GM18511 (cell line): Measurements from ENCODE around the gene NUCB1.
"Not testable (repeated sequence)": the region's sequence is repeated elsewhere in the genome, so short reads cannot be mapped to it uniquely, and the experiment has no call there.

ENCODE experiments used
- ATAC-seq: cut with Tn5 transposase; IDR thresholded peaks from one replicate; pipeline ENCODE4 v1.9.1; 2021; ENCODE audit warnings: mild to moderate bottlenecking, moderate library complexity; ENCODE audit not compliant: unreplicated experiment

NUCB1 gene

GRCh38 chr19:48874303-48875135 lies 25.6 kb upstream of the NUCB1 start:
- ATAC-seq: no peak

GRCh38 chr19:48876043-48876981 lies 23.8 kb upstream of the NUCB1 start:
- ATAC-seq: not testable (repeated sequence)

- no peak for ATAC-seq
Measured at GRCh38 chr19:48877855-48878195, 22.3 kb upstream of the NUCB1 start.

GRCh38 chr19:48878196-48879024 lies 21.7 kb upstream of the NUCB1 start:
- ATAC-seq: no peak

GRCh38 chr19:48879025-48879637 lies 21.0 kb upstream of the NUCB1 start:
- ATAC-seq: no peak

GRCh38 chr19:48879696-48880095 lies 20.4 kb upstream of the NUCB1 start:
- ATAC-seq: not testable (repeated sequence)

- no peak for ATAC-seq
Measured at GRCh38 chr19:48881741-48882657, 18.1 kb upstream of the NUCB1 start.

- no peak for ATAC-seq
Measured at GRCh38 chr19:48883726-48884125, 16.4 kb upstream of the NUCB1 start.

GRCh38 chr19:48887861-48888612 lies 12.1 kb upstream of the NUCB1 start:
- no peak for ATAC-seq

- ATAC-seq: not testable (repeated sequence)
Measured at GRCh38 chr19:48889496-48889895, 10.6 kb upstream of the NUCB1 start.

GRCh38 chr19:48890551-48890950 lies 9.6 kb upstream of the NUCB1 start:
- ATAC-seq: no peak

- no peak for ATAC-seq
Measured at GRCh38 chr19:48895226-48895625, 4.9 kb upstream of the NUCB1 start.

- ATAC-seq: no peak
Measured at GRCh38 chr19:48896191-48896720, 3.9 kb upstream of the NUCB1 start.

GRCh38 chr19:48897181-48897580 lies 2.9 kb upstream of the NUCB1 start:
- no peak for ATAC-seq

GRCh38 chr19:48899386-48899749 lies 744 bp upstream of the NUCB1 start:
- not testable (repeated sequence) for ATAC-seq

GRCh38 chr19:48900477-48901406 lies 630 bp downstream of the NUCB1 start:
- ATAC-seq: no peak

GRCh38 chr19:48902291-48902690 lies 2.2 kb downstream of the NUCB1 start:
- not testable (repeated sequence) for ATAC-seq
